Type B pancreatic cell (in vitro differentiated cells): Measurements from ENCODE around the gene ROR2. TPM values are rescaled to one million over a fixed set of nuclear protein-coding genes. Genes with fewer than 3 reads are reported as not detected.

Experiments used
- DNase-seq: peaks from one replicate; pipeline ENCODE4 v3.0.0; 2021; ENCODE audit warnings: mixed read lengths; ENCODE audit not compliant: unreplicated experiment; ENCODE audit errors: extremely low spot score
- H3K27ac Mint-ChIP-seq: 2 replicates; pipeline ENCODE4 v1.8.0; 2021; ENCODE audit warnings: mild to moderate bottlenecking, mixed read lengths
- H3K27me3 Mint-ChIP-seq: 2 replicates; pipeline ENCODE4 v1.8.0; 2021; ENCODE audit warnings: mixed read lengths
- H3K36me3 Mint-ChIP-seq: 2 replicates; pipeline ENCODE4 v1.8.0; 2021; ENCODE audit warnings: mixed read lengths
- H3K4me1 Mint-ChIP-seq: one replicate; pipeline ENCODE4 v1.8.0; 2021; ENCODE audit warnings: mixed read lengths; ENCODE audit not compliant: unreplicated experiment
- H3K4me3 Mint-ChIP-seq: 2 replicates; pipeline ENCODE4 v1.8.0; 2021; ENCODE audit warnings: mild to moderate bottlenecking, mixed read lengths
- H3K9me3 Mint-ChIP-seq: 2 replicates; pipeline ENCODE4 v1.8.0; 2021; ENCODE audit warnings: mixed read lengths
- CTCF ChIP-seq: fragments of 200-600 bp; sonication (generic); conservative IDR thresholded peaks from 2 replicates; pipeline ENCODE4 v1.5.0; 2021; ENCODE audit warnings: antibody characterized with exemption, mild to moderate bottlenecking
- total RNA-seq: library from RNA; stranded (reverse); gene quantifications from 2 replicates; pipeline ENCODE4 v1.2.1, GENCODE V29; 2021; ENCODE audit warnings: low replicate concordance

ROR2 gene
- total RNA-seq, 1 donor from 2014 or later = 48.9 TPM

DNA sequence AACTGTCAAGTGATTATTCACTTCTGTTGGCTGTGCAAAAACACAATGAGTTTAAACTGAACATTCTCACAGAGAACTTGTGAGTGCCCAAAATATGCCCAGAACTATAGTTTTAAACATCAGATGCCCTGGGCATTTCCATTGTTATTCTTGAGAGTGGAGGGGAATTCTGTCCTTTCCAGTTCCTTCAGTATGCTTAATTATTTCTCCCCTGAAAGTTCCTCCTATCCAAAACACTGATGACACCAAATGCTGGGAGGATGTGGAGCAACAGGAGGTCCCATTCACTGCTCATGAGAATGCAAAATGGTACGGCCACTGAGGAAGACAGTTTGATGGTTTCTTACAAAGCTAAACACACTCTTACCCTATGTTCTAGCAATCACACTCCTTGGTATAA lies 55.5 kb downstream of the ROR2 start:
- no peak overlapping the region for H3K27ac Mint-ChIP-seq

DNA sequence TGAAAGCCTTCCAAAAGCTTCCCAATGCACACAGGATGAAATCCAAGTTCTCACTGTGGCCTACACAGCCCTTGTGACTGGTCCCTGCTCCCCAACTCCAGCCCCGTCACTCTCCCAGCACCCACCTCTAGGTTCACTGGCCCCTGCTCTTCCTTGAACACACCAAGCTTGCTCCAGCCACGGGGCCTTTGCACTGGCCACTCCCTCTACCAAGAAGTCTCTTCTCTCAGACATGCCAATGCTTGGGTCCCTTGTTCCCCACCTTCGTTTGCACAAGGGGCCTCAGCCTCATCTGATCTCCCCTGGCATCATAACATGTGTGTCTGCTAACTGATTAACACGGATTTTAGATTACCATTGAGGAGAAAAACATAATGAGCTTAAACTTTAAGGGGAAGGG lies 56.0 kb downstream of the ROR2 start:
- DNase-seq = no peak
- Mint-ChIP-seq H3K27ac (no peak overlapping the region), H3K27me3 (peaks cover 4% of the 10 kb centered on the region), H3K4me3 (no peak overlapping the region), H3K9me3 (no peaks in the 10 kb centered on the region), H3K36me3 (no peaks in the 10 kb centered on the region), H3K4me1 (peaks cover 61% of the 10 kb centered on the region)
- TF ChIP-seq CTCF = no peak

More for the DNA sequence above, 55.5 kb downstream of the ROR2 start:
- no peak for DNase-seq
- no peak for TF ChIP-seq CTCF
- H3K9me3 Mint-ChIP-seq = no peaks in the 10 kb centered on the region
- peaks cover 5% of the 10 kb centered on the region for H3K27me3 Mint-ChIP-seq
- H3K4me3 Mint-ChIP-seq = no peak overlapping the region
- H3K4me1 Mint-ChIP-seq = peaks cover 63% of the 10 kb centered on the region
- H3K36me3 Mint-ChIP-seq = no peaks in the 10 kb centered on the region

GRCh38 chr9:91891915-91892314 lies 58.1 kb downstream of the ROR2 start:
- Mint-ChIP-seq H3K4me1 (peaks cover 60% of the 10 kb centered on the region), H3K4me3 (no peak overlapping the region), H3K27ac (no peak overlapping the region), H3K36me3 (no peaks in the 10 kb centered on the region), H3K27me3 (peaks cover 14% of the 10 kb centered on the region), H3K9me3 (no peaks in the 10 kb centered on the region)
- no peak for DNase-seq
- TF ChIP-seq CTCF = no peak

GRCh38 chr9:91890662-91891061 lies 59.4 kb downstream of the ROR2 start:
- H3K36me3 Mint-ChIP-seq = no peaks in the 10 kb centered on the region
- TF ChIP-seq CTCF = no peak
- peaks cover 59% of the 10 kb centered on the region for H3K4me1 Mint-ChIP-seq
- peaks cover 15% of the 10 kb centered on the region for H3K27me3 Mint-ChIP-seq
- H3K9me3 Mint-ChIP-seq = no peaks in the 10 kb centered on the region
- no peak overlapping the region for H3K27ac Mint-ChIP-seq
- DNase-seq = no peak
- H3K4me3 Mint-ChIP-seq = no peak overlapping the region

GRCh38 chr9:91889161-91889911 lies 60.7 kb downstream of the ROR2 start:
- H3K4me1 Mint-ChIP-seq = peaks cover 62% of the 10 kb centered on the region
- no peak overlapping the region for H3K4me3 Mint-ChIP-seq
- no peak for DNase-seq
- no peak overlapping the region for H3K27ac Mint-ChIP-seq
- H3K9me3 Mint-ChIP-seq = no peaks in the 10 kb centered on the region
- peaks cover 15% of the 10 kb centered on the region for H3K27me3 Mint-ChIP-seq
- no peaks in the 10 kb centered on the region for H3K36me3 Mint-ChIP-seq
- TF ChIP-seq CTCF = no peak
